Left colon (tissue), 2 donors: ENCODE measurements around the gene FBXL17. TPM values are rescaled to one million over a fixed set of nuclear protein-coding genes. Genes with fewer than 3 reads are reported as not detected.
"Not testable (repeated sequence)": the region's sequence is repeated elsewhere in the genome, so short reads cannot be mapped to it uniquely, and the experiment has no call there.

Experiments
- ATAC-seq: fragments of 200-7000 bp; cut with Tn5 transposase; one replicate; pipeline ENCODE4 v1.9.1; 2020; ENCODE audit warnings: mild to moderate bottlenecking, moderate library complexity
- DNase-seq, 2 donors: peaks; one replicate each; pipeline ENCODE4 v3.0.0-alpha.2; 2020
- intact Hi-C, 2 donors: fragments of 100-400 bp; cut with DNase I in 1 of 2; cut with micrococcal nuclease in 1 of 2; formaldehyde crosslinking; loops; one replicate each; pipeline versions ENCODE4 v1.11.2 to v1.14.0; 2022; cut with DNase I, micrococcal nuclease
- total RNA-seq, 2 donors: library from RNA; stranded (reverse); fragmentation: NEBNext Ultra II Directional; extraction: Animal tissue kit (Norgen Biotek cat#: 25700); gene quantifications; one replicate each; pipeline ENCODE4 v1.2.1, GENCODE V29; 2021
- donor health status: DM: no; HTN: no; CAD: no.
- donor health status: DM: yes; HTN: yes; CAD: no.

The FBXL17 gene
- total RNA-seq, 2 donors from 2014 or later, result 19.5 to 30.9 TPM

- no peak for ATAC-seq
- DNase-seq, result no peak
- intact Hi-C loops, result no loop called here
Measured at GRCh38 chr5:108212775-108213346, 169.0 kb downstream of the FBXL17 start.

GRCh38 chr5:108206707-108207106, 175.2 kb downstream of the FBXL17 start:
- intact Hi-C loops, result no loop called here
- no peak for ATAC-seq
- DNase-seq, result no peak

- DNase-seq, result no peak
- no peak for ATAC-seq
- intact Hi-C loops, result no loop called here
Measured at GRCh38 chr5:108201721-108202120, 180.2 kb downstream of the FBXL17 start.

GRCh38 chr5:108196276-108196675, 185.6 kb downstream of the FBXL17 start:
- DNase-seq (no peak), ATAC-seq (no peak)
- intact Hi-C loops, result no loop called here

GRCh38 chr5:108193021-108193795, 188.7 kb downstream of the FBXL17 start:
- intact Hi-C loops, result no loop called here
- DNase-seq, result no peak
- no peak for ATAC-seq

- intact Hi-C loops, result no loop called here
Measured at GRCh38 chr5:108184940-108185339, 197.0 kb downstream of the FBXL17 start.

GRCh38 chr5:108181975-108182374, 199.9 kb downstream of the FBXL17 start:
- DNase-seq (no peak), ATAC-seq (no peak)
- intact Hi-C loops, result no loop called here

More at GRCh38 chr5:108184940-108185339, 197.0 kb downstream of the FBXL17 start:
- ATAC-seq (no peak), DNase-seq (no peak)

GRCh38 chr5:108174286-108174685, 207.6 kb downstream of the FBXL17 start:
- no peak for DNase-seq
- intact Hi-C loops, result no loop called here
- ATAC-seq, result no peak

GRCh38 chr5:108171759-108172158, 210.1 kb downstream of the FBXL17 start:
- ATAC-seq, result no peak
- DNase-seq, result no peak
- intact Hi-C loops, result no loop called here

GRCh38 chr5:108168915-108169314, 213.0 kb downstream of the FBXL17 start:
- ATAC-seq (no peak), DNase-seq (no peak)
- intact Hi-C loops, result no loop called here

GRCh38 chr5:108167174-108167573, 214.7 kb downstream of the FBXL17 start:
- intact Hi-C loops, result no loop called here
- DNase-seq (no peak), ATAC-seq (no peak)

- intact Hi-C loops, result no loop called here
- DNase-seq (no peak), ATAC-seq (no peak)
Measured at GRCh38 chr5:108164574-108164973, 217.3 kb downstream of the FBXL17 start.

- intact Hi-C loops, ATAC-seq, DNase-seq: not testable (repeated sequence)
Measured at GRCh38 chr5:108152854-108153253, 229.0 kb downstream of the FBXL17 start.

- no peak for ATAC-seq
Measured at GRCh38 chr5:108149369-108149768, 232.5 kb downstream of the FBXL17 start.

GRCh38 chr5:108148715-108149139, 233.2 kb downstream of the FBXL17 start:
- intact Hi-C loops, result no loop called here
- DNase-seq (no peak), ATAC-seq (peak; percentile 56)

More at GRCh38 chr5:108149369-108149768, 232.5 kb downstream of the FBXL17 start:
- intact Hi-C loops, result no loop called here
- DNase-seq, result no peak

GRCh38 chr5:108146222-108146621, 235.7 kb downstream of the FBXL17 start:
- DNase-seq, result no peak
- no peak for ATAC-seq
- intact Hi-C loops, result no loop called here

GRCh38 chr5:108145351-108145750, 236.5 kb downstream of the FBXL17 start:
- intact Hi-C loops, result no loop called here
- no peak for ATAC-seq
- DNase-seq, result no peak

GRCh38 chr5:108144332-108144731, 237.6 kb downstream of the FBXL17 start:
- ATAC-seq (no peak), DNase-seq (no peak)
- intact Hi-C loops, result no loop called here

- ATAC-seq (no peak), DNase-seq (no peak)
- intact Hi-C loops, result no loop called here
Measured at GRCh38 chr5:108143581-108143980, 238.3 kb downstream of the FBXL17 start.

GRCh38 chr5:108141676-108142075, 240.2 kb downstream of the FBXL17 start:
- ATAC-seq, result no peak
- DNase-seq, result no peak
- intact Hi-C loops, result no loop called here

GRCh38 chr5:108136493-108136892, 245.4 kb downstream of the FBXL17 start:
- intact Hi-C loops, result no loop called here
- no peak for ATAC-seq
- no peak for DNase-seq
